ENCODE measurements around the gene COTL1.
"Not testable (repeated sequence)": the region's sequence is repeated elsewhere in the genome, so short reads cannot be mapped to it uniquely, and the experiment has no call there.

Gene COTL1

GRCh38 chr16:84641643-84642358, 23.9 kb upstream of the COTL1 start:
- FAIRE-seq: no peak

- FAIRE-seq: no peak
Measured at GRCh38 chr16:84640145-84640544, 22.3 kb upstream of the COTL1 start.

DNA sequence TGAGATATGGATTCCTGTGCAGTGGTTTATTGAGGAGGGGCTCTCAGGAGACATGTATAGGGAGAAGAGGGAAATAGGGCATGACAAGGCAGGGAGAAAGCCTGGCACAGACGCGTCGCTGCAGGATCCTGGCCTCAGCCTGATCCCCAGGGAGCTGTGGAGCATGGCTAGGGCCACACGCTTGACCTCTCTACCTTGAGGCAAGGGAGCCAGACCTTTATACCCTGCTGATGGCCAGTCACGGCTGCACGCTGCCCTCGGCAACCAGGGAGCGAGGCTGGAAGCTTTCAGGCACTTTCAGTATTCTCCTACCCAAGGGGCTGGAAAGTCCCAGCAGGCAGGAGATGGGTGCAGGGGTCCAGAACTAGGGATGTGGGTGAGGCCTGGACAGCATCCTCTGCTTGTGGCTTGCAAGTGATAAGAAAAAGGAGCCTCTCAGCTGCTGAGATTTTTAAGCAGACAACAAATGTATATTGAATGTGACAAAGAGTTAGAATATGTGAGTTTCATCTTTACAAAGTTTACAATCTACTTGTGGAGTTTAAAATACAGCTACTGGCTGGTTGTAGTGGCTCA, 20.4 kb upstream of the COTL1 start:
- FAIRE-seq: no peak

DNA sequence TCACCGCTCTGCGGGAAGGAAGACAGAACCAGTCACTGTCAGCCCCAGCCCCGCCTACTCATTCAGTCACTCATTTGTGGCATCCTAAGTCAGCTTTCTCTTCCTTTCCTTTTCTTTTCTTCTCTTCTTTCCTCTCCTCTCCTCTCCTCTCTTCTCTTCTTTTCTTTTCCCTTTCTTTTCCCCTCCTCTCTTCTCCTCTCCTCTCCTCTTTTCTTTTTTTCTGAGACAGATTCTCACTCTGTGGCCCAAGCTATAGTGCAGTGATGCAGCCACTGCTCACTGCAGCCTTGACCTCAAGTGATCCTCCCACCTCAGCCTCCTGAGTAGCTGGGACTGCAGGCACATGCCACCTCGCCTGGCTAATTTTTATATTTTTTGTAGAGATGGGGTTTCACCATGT, 19.8 kb upstream of the COTL1 start:
- FAIRE-seq: no peak

- no peak for FAIRE-seq
Measured at GRCh38 chr16:84635702-84636101, 17.8 kb upstream of the COTL1 start.

DNA sequence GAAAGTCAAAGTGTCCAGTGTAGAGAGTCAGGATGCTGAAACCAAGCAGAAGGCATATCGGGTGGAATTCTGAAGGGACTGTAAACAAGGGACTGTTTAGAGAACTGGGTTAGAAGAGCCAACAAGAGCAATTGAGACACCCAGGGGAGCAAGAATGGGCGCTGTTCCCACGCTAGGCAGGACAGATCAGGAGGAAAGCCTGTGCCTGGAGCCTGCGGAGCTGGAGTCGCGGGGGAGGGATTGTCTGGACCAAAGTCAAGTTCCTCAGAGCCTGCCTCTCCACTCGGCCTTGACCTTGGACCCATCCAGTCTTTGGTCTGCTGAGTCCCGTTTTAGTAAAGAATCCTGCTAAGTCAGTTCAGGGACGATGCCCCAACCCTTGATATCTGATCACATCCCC, 15.7 kb upstream of the COTL1 start:
- no peak for FAIRE-seq

GRCh38 chr16:84632862-84633261, 15.0 kb upstream of the COTL1 start:
- FAIRE-seq: not testable (repeated sequence)

- no peak for FAIRE-seq
Measured at GRCh38 chr16:84631886-84632285, 14.0 kb upstream of the COTL1 start.

DNA sequence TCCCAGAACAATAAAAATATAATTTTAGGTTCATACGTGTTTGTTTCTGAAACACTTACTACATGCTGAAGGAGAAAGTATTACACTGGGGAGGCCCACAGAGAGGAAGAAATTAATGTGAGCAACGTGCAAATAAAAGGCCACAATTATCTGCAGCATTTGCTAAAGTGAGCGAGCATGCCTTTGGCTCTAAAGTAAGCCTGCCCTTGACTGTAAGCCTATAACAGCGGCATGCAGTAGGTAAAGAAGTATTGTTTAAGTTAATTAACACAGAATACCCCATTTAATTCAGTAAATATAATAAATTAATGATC, 13.2 kb upstream of the COTL1 start:
- FAIRE-seq: no peak

GRCh38 chr16:84630446-84631152, 12.7 kb upstream of the COTL1 start:
- FAIRE-seq: no peak

GRCh38 chr16:84630009-84630408, 12.1 kb upstream of the COTL1 start:
- no peak for FAIRE-seq

DNA sequence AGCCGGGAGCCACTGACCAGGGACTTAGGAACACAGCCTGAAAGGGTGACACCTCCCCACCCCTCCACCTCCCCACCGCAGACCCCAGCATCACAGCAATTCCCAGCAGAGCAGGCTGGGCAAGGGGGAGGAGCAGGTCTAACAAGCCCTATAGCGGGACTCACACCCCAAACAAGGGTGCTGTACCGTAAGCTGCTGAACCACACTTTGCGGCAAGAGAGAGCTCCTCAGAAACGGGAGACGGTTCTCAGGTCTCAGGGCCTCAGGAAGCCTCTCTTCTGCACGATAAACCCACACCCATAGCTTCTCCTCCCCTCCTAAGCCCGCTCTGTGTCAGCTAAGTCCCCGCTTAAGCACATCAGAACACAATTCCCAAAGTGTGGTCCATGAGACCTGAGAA, 11.7 kb upstream of the COTL1 start:
- no peak for FAIRE-seq

DNA sequence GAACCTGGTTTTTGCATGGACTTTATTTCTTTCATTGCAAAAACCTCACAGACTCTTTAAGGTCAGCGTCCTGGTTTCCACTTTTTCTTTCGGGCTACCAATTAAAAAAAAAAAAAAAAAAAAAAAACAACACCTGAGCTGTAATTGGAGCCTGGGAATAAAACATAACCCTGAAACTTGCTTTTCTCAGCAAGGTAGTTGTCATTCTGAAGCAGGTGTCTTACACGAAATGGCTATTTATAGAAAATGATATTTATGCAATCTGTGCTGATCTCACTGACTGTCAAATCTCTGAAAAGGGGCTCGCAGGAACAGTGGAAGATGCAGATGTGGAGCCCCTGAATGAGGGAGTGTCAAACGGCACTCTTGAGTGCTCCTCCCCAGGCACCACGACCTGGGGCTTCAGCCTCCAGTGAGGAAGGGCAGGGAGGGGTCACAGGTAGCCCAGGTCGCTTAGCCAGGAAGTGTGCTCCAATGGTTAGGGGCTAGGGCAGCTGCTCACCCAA, 10.4 kb upstream of the COTL1 start:
- no peak for FAIRE-seq

- FAIRE-seq: no peak
Measured at GRCh38 chr16:84625556-84625955, 7.7 kb upstream of the COTL1 start.

- not testable (repeated sequence) for FAIRE-seq
Measured at GRCh38 chr16:84620913-84621312, 3.0 kb upstream of the COTL1 start.

DNA sequence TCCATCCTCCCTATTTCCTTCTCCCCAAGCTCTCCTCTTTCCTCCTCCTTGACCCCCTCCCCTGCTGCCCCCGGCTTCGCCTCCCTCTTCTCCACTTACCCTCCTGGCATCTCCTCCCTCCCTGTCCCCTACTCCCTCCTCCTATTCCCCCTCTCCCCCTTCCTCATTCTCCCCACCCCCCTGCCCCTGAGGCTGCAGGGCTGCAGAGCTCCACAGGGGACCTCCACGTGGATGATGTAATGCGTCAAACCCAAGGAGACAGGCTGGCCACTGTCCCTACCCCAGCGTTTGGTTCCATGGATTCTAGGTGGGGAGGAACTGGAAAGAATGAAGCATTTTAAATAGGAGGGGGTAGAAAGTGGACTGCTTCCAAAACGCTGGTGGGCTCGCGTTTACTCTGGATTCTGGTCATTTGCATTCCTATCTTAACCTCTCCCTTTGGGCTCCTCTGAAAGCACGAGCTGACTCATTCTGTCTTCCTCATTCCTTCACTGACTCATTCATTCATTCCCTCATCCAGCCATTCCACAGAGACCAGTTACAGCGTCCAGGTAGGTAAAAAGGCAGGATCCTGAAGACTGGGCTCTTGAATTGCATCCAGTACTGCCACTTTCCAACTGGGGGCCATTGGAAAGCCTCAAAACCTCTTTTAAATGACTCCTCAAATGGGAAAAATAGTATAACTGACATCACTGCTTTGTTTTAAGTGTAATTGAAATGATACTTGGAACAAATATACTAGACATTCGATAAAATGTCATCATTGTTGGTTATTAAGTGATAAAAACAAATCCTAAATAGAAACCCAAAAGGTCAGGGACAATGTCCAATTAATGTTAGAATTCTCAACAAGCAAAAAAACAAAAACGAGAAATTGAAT, 943 bp upstream of the COTL1 start:
- FAIRE-seq: no peak

DNA sequence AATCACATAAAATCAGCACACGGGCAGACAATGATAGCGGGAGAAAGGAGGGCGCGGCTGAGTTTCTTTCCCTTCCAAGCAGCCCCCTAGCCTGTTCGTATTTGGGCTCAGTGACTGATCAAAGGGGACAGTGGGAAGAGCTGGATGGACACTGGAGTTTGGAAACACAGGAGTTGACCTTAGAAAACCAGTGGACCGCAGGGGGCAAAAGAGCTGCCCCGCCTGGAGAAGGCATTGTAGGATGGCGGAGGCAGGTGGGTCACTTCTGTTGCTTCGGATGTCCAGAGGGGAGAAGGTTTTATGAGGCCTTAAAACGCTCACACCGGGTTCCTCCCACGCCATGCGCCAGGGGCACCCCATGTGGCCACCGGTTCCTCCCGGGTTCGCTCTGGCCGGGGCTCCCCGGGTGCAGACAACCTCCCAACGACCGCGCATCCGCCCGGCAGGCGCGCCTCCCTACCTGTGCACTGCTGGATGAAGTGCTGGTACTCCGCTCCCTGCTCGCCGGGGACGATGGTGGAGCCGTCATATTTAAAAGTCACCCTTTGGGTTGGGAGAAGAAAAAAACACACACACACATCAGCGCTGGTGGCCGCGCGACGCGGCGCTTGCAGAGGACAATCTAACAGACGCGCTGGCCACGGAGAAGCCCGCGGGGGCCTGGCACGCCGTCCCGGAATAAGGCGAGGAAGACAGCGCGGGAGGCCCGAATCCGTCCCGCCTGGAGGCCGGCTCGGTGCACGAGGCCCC, 662 bp downstream of the COTL1 start:
- FAIRE-seq: no peak

DNA sequence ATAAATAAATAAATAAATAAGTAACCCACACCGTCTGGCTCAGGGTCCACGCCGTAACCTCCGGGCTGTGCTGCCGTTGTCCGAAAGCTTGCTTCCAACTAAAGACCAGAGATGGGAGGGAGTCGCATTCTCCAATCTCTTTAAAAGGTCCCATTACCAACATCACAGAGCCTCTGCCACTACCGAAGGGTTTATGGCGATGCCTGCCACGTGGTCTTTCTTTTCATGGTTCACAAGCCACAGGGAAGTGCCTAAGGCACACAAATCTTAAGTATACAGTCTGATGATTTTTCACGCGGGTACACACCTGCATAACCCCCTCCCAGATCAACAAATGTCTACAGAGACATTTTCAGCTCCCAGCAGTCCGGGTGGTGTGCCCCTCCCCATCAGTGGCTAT, 1.4 kb downstream of the COTL1 start:
- FAIRE-seq: no peak

DNA sequence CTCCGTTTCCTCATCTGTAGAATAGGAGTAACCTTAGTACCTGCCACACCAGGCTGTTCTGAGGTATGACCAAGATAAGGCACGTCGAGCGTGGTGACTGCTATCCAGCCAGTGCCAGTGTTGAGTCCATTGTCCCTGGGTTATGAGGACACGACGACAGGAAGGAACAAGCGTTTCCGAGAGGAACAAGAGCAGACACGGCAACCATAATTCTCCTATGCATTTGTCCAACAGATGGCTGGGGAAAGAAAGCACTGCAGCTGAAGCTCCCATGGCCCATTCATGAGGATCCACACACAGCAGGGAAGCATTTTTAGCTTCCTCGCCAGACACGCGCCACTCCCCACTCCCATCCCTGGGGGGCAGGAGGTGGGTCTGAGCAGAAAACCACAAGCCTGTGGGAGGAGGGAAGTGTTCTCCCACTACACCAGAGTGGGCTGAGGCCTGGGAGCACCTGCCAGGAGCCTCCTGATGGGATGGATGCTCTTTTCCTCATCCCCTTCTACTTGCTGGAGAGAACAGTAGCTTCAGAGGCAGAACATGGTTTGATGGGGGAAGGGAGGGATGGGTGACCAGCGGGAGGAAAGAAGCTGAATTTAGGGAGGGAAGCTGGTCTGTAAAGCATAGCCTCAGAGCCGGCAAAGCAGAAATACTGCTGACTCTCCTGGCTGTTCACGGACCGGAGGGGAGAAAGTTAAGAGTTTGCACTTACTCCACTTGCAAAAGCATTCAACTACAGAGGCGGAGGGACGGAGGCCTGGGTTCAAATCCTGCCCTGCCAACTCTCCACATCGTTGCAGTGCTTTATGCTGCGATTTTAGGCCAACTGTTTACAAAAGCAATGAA, 2.7 kb downstream of the COTL1 start:
- FAIRE-seq: no peak

GRCh38 chr16:84614623-84614967, 3.3 kb downstream of the COTL1 start:
- FAIRE-seq: no peak

DNA sequence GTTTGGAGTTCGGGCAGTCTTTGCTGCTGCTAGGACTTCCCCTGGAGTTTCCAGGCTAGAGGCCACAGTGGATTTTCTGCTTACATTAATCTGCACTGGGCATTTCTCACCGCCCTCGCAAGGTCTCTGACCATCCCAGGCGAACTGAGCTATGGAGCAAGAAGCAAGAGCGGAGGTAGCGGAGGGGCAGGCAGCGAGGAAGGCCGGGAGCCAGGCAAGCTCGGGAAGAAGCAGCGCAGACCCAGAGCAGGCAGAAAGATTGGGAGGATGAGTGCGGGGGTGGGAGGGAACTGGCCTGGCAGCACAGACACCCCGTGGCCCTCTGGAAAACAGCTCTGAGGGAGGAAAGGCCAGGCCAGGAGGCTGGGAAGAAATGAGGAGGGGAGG, 3.8 kb downstream of the COTL1 start:
- FAIRE-seq: no peak
